OCI-LY7 (cell line): Measurements from ENCODE around the gene LSAMP. TPM values are rescaled to one million over a fixed set of nuclear protein-coding genes. Genes with fewer than 3 reads are reported as not detected.

ENCODE experiments used
- BruUV-seq: library from RNA; stranded (reverse); fragments of 400-500 nt; replicated peaks from 2 replicates; lab custom pipeline; 2021; lab: Mats Ljungman, UMichigan
- CTCF ChIA-PET: fragments of 300-600 bp; sonication (Branson Sonifier 250); formaldehyde crosslinking; loops from one replicate; lab custom pipeline; 2022; ENCODE audit warnings: antibody characterized with exemption; ENCODE audit not compliant: unreplicated experiment; lab: Charles Lee
- POLR2A ChIA-PET: fragments of 300-600 bp; sonication (Branson Sonifier 250); formaldehyde crosslinking; loops from one replicate; lab custom pipeline; 2022; ENCODE audit warnings: antibody characterized with exemption; lab: Charles Lee
- DNase-seq: peaks from one replicate; pipeline ENCODE4 v3.0.0-alpha.2; 2015; ENCODE audit warnings: low spot score
- H2AFZ ChIP-seq: fragments of 200-600 bp; sonication (generic), shearing (Covaris generic); 2 replicates; pipeline ENCODE4 v1.6.1; 2014; ENCODE audit warnings: mild to moderate bottlenecking, antibody characterized with exemption, low read length, moderate library complexity
- H3K27ac ChIP-seq: fragments of 200-600 bp; sonication (generic); 2 replicates; pipeline ENCODE4 v1.5.1; 2014; ENCODE audit warnings: mixed run types, low read depth, mild to moderate bottlenecking, moderate library complexity, low read length, inconsistent platforms; ENCODE audit not compliant: poor library complexity, severe bottlenecking
- H3K36me3 ChIP-seq: fragments of 200-600 bp; sonication (generic); 2 replicates; pipeline ENCODE4 v1.6.1; 2014; ENCODE audit warnings: mild to moderate bottlenecking, antibody characterized with exemption, low read length, moderate library complexity, mixed read lengths; ENCODE audit not compliant: insufficient read depth
- H3K4me1 ChIP-seq: fragments of 200-600 bp; sonication (generic); 2 replicates; pipeline ENCODE4 v1.5.1; 2014; ENCODE audit warnings: mild to moderate bottlenecking, low read length; ENCODE audit not compliant: insufficient read depth, poor library complexity, severe bottlenecking
- H3K4me2 ChIP-seq: fragments of 200-600 bp; sonication (generic); 2 replicates; pipeline ENCODE4 v1.6.1; 2014; ENCODE audit warnings: mild to moderate bottlenecking, low read length
- H3K4me3 ChIP-seq: fragments of 200-600 bp; sonication (generic); 2 replicates; pipeline ENCODE4 v1.5.1; 2014; ENCODE audit warnings: mild to moderate bottlenecking, low read depth, low read length; ENCODE audit not compliant: poor library complexity, severe bottlenecking
- H3K79me2 ChIP-seq: fragments of 200-600 bp; sonication (generic); 2 replicates; pipeline ENCODE4 v1.6.1; 2016; ENCODE audit warnings: low read depth, mild to moderate bottlenecking, low read length, moderate library complexity, mixed read lengths; ENCODE audit not compliant: insufficient read depth
- H3K9me2 ChIP-seq: fragments of 200-600 bp; sonication (generic); 2 replicates; pipeline ENCODE4 v1.6.1; 2016; ENCODE audit warnings: mild to moderate bottlenecking, low read length, mixed read lengths; ENCODE audit not compliant: insufficient read depth
- H3K9me3 ChIP-seq: fragments of 200-600 bp; sonication (generic); 2 replicates; pipeline ENCODE4 v1.6.1; 2014; ENCODE audit warnings: mild to moderate bottlenecking, mixed run types, low read length, mixed read lengths
- H4K20me1 ChIP-seq: fragments of 200-600 bp; sonication (generic); 2 replicates; pipeline ENCODE4 v1.6.1; 2014; ENCODE audit warnings: mild to moderate bottlenecking, antibody characterized with exemption, low read length, moderate library complexity, mixed read lengths; ENCODE audit not compliant: insufficient read depth
- CTCF ChIP-seq: fragments of 200-600 bp; sonication (generic); conservative IDR thresholded peaks from 2 replicates; pipeline ENCODE4 v1.5.1; 2014; ENCODE audit warnings: mild to moderate bottlenecking, antibody characterized with exemption, low read length, moderate library complexity, mixed read lengths
- EZH2phosphoT487 ChIP-seq: fragments of 200-600 bp; sonication (generic); IDR thresholded peaks from 2 replicates; pipeline ENCODE4 v1.6.1; 2018; ENCODE audit warnings: low read depth, borderline replicate concordance, mild to moderate bottlenecking, mixed run types, antibody characterized with exemption, low read length, moderate library complexity, mixed read lengths
- intact Hi-C: fragments of 100-400 bp; cut with micrococcal nuclease; formaldehyde crosslinking; loops from one replicate; pipeline ENCODE4 v1.10.0; 2022; ENCODE audit not compliant: unreplicated experiment
- total RNA-seq, 2 experiments: library from RNA; depleted of rRNA in 1 of 2; stranded (reverse); fragments of >200 nt in 1 of 2; shearing (Covaris generic) in 1 of 2; gene quantifications; 2 replicates each; pipeline ENCODE4 v1.2.3, GENCODE V29; 2014 to 2022

LSAMP gene
- total RNA-seq, 2 experiments from 2014 or later: 1.4 TPM; not detected in 1

GRCh38 chr3:116259984-116260383, 185.3 kb downstream of the LSAMP start:
- no peaks in the 10 kb centered on the region for H4K20me1 ChIP-seq
- ChIA-PET CTCF (no interaction called here), POLR2A (no interaction called here)
- DNase-seq: no peak
- no peaks in the 10 kb centered on the region for H3K4me1 ChIP-seq
- no peaks in the 10 kb centered on the region for H3K36me3 ChIP-seq
- no peak overlapping the region for H3K4me2 ChIP-seq
- BruUV-seq: no TSS peak
- H3K27ac ChIP-seq: no peak overlapping the region
- intact Hi-C loops: no loop called here
- H2AFZ ChIP-seq: no peak overlapping the region
- TF ChIP-seq EZH2phosphoT487: no peak
- TF ChIP-seq CTCF: no peak
- H3K9me3 ChIP-seq: no peaks in the 10 kb centered on the region
- no peaks in the 10 kb centered on the region for H3K9me2 ChIP-seq
- no peaks in the 10 kb centered on the region for H3K79me2 ChIP-seq
- H3K4me3 ChIP-seq: no peak overlapping the region

- no peak overlapping the region for H3K4me2 ChIP-seq
- H2AFZ ChIP-seq: no peak overlapping the region
- CTCF ChIA-PET: no interaction called here
- no peak overlapping the region for H3K27ac ChIP-seq
- no peaks in the 10 kb centered on the region for H3K36me3 ChIP-seq
- H3K4me1 ChIP-seq: no peaks in the 10 kb centered on the region
- H3K9me2 ChIP-seq: no peaks in the 10 kb centered on the region
- no peak for DNase-seq
- no peaks in the 10 kb centered on the region for H3K79me2 ChIP-seq
- TF ChIP-seq CTCF: no peak
- H3K4me3 ChIP-seq: no peak overlapping the region
- intact Hi-C loops: no loop called here
- POLR2A ChIA-PET: no interaction called here
- no TSS peak for BruUV-seq
- no peaks in the 10 kb centered on the region for H4K20me1 ChIP-seq
- no peaks in the 10 kb centered on the region for H3K9me3 ChIP-seq
Observed at GRCh38 chr3:116256843-116257485, 188.3 kb downstream of the LSAMP start.

GRCh38 chr3:116254541-116254940, 190.7 kb downstream of the LSAMP start:
- intact Hi-C loops: no loop called here
- Histone ChIP-seq H3K36me3 (no peaks in the 10 kb centered on the region), H2AFZ (no peak overlapping the region), H3K4me1 (no peaks in the 10 kb centered on the region), H3K27ac (no peak overlapping the region), H3K9me2 (no peaks in the 10 kb centered on the region), H4K20me1 (no peaks in the 10 kb centered on the region), H3K9me3 (no peaks in the 10 kb centered on the region), H3K79me2 (no peaks in the 10 kb centered on the region), H3K4me3 (no peak overlapping the region), H3K4me2 (no peak overlapping the region)
- BruUV-seq: no TSS peak
- TF ChIP-seq CTCF: no peak
- no peak for TF ChIP-seq EZH2phosphoT487
- POLR2A ChIA-PET: no interaction called here
- DNase-seq: no peak
- CTCF ChIA-PET: no interaction called here
